HS-5 (cell line): Measurements from ENCODE around the gene USP10.

Source experiments
- DNase-seq: peaks from one replicate; pipeline ENCODE4 v3.0.0-alpha.2; 2012; ENCODE audit warnings: low read depth

Gene USP10

GRCh38 chr16:84751241-84751640, 51.4 kb downstream of the USP10 start:
- DNase-seq, result no peak

GRCh38 chr16:84751947-84752346, 52.1 kb downstream of the USP10 start:
- no peak for DNase-seq

GRCh38 chr16:84752600-84752999, 52.8 kb downstream of the USP10 start:
- no peak for DNase-seq

- no peak for DNase-seq
These were observed 53.9 kb downstream of the USP10 start for GRCh38 chr16:84753412-84754326.

- DNase-seq, result peak; percentile 22
These were observed 54.6 kb downstream of the USP10 start for GRCh38 chr16:84754353-84754856.

- DNase-seq, result no peak
These were observed 55.3 kb downstream of the USP10 start for GRCh38 chr16:84754956-84755672.

GRCh38 chr16:84756830-84757229, 57.0 kb downstream of the USP10 start:
- no peak for DNase-seq

GRCh38 chr16:84758627-84759026, 58.8 kb downstream of the USP10 start:
- DNase-seq, result no peak

- no peak for DNase-seq
These were observed 59.3 kb downstream of the USP10 start for GRCh38 chr16:84759061-84759460.

- DNase-seq, result no peak
These were observed 60.1 kb downstream of the USP10 start for GRCh38 chr16:84759906-84760305.

- DNase-seq, result no peak
These were observed 61.9 kb downstream of the USP10 start for GRCh38 chr16:84761448-84762368.

- DNase-seq, result no peak
These were observed 63.4 kb downstream of the USP10 start for GRCh38 chr16:84763164-84763563.

GRCh38 chr16:84763629-84764028, 63.8 kb downstream of the USP10 start:
- no peak for DNase-seq

- no peak for DNase-seq
These were observed 65.2 kb downstream of the USP10 start for GRCh38 chr16:84764970-84765369.

- no peak for DNase-seq
These were observed 66.1 kb downstream of the USP10 start for GRCh38 chr16:84765616-84766580.

- DNase-seq, result no peak
These were observed 67.4 kb downstream of the USP10 start for GRCh38 chr16:84766978-84767773.

- no peak for DNase-seq
These were observed 68.4 kb downstream of the USP10 start for GRCh38 chr16:84768061-84768807.

- no peak for DNase-seq
These were observed 69.0 kb downstream of the USP10 start for GRCh38 chr16:84768808-84769197.

- DNase-seq, result no peak
These were observed 69.6 kb downstream of the USP10 start for GRCh38 chr16:84769416-84769815.
